Activated CD8-positive, alpha-beta T cell treated with anti-CD3 and anti-CD28 coated beads, Interleukin-2, amount 10 ng/mL, durations not matched to agents 7 days and 5 days (primary cell): ENCODE measurements around the gene TRAIP. TPM values are rescaled to one million over a fixed set of nuclear protein-coding genes. Genes with fewer than 3 reads are reported as not detected.
"Not testable (repeated sequence)": the region's sequence is repeated elsewhere in the genome, so short reads cannot be mapped to it uniquely, and the experiment has no call there.

Experiments
- ATAC-seq: fragments of 150-1000 bp; cut with Tn5 transposase; one replicate; pipeline ENCODE4 v1.10.0; 2021; ENCODE audit warnings: moderate library complexity
- CTCF ChIA-PET: fragments of 350-600 bp; sonication (Branson Sonifier 250); formaldehyde crosslinking; loops from one replicate; lab custom pipeline; 2021; ENCODE audit warnings: antibody characterized with exemption; lab: Charles Lee
- POLR2A ChIA-PET: fragments of 350-600 bp; sonication (Branson Sonifier 250); formaldehyde crosslinking; loops from one replicate; lab custom pipeline; 2021; ENCODE audit warnings: antibody characterized with exemption; lab: Charles Lee
- DNase-seq: peaks from one replicate; pipeline ENCODE4 v3.0.0-alpha.2; 2020
- H3K27ac Mint-ChIP-seq: one replicate; pipeline ENCODE4 v1.8.0; 2021; ENCODE audit warnings: mild to moderate bottlenecking, mixed read lengths
- H3K27me3 Mint-ChIP-seq: one replicate; pipeline ENCODE4 v1.8.0; 2021; ENCODE audit warnings: low read depth, mixed read lengths
- H3K36me3 Mint-ChIP-seq: one replicate; pipeline ENCODE4 v1.8.0; 2021; ENCODE audit warnings: low read depth, mixed read lengths
- H3K4me1 Mint-ChIP-seq: one replicate; pipeline ENCODE4 v1.8.0; 2021; ENCODE audit warnings: low read depth, mixed read lengths
- H3K4me3 Mint-ChIP-seq: one replicate; pipeline ENCODE4 v1.8.0; 2021; ENCODE audit warnings: mild to moderate bottlenecking, mixed read lengths
- H3K9me3 Mint-ChIP-seq: one replicate; pipeline ENCODE4 v1.8.0; 2022; ENCODE audit warnings: mixed read lengths; ENCODE audit not compliant: insufficient read depth
- total RNA-seq, 2 experiments: library from RNA; stranded (reverse); gene quantifications; one replicate each; pipeline ENCODE4 v1.2.3, GENCODE V29; 2021

The TRAIP gene
- total RNA-seq, 2 experiments from 2014 or later = 32.0 to 32.9 TPM

DNA sequence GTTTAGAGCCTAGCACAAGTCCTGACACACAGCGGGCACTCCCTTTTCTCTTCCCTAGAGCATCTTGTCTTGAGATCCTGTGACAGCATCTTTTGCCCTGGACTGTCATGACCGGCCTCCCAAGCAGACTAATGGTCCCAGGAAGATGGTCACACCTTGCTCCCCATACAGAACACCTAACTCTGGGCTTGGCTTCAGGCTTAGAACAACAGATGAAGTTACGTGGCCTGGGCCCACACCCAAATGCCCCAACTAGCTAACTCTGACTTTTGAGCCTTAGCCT is 69.2 kb downstream of the TRAIP start:
- H3K4me3 Mint-ChIP-seq = peak overlapping the region; percentile 86
- H3K9me3 Mint-ChIP-seq = no peaks in the 10 kb centered on the region
- H3K27me3 Mint-ChIP-seq = peaks cover 3% of the 10 kb centered on the region
- H3K4me1 Mint-ChIP-seq = peaks cover 31% of the 10 kb centered on the region
- ChIA-PET CTCF (interaction anchor here (0.6 to 3.8 kb wide), 4 partner anchors 15 to 247 kb away, joined by 3 to 38 read pairs (median 10); partner anchors contain the start of genes AMIGO3 and INKA1), POLR2A (interaction anchor here (1.0 to 2.7 kb wide), 2 partner anchors 18 to 52 kb away, joined by 4 to 23 read pairs; partner anchors contain the start of gene INKA1)
- no peak for ATAC-seq
- peaks cover 13% of the 10 kb centered on the region for H3K36me3 Mint-ChIP-seq
- DNase-seq = no peak
- H3K27ac Mint-ChIP-seq = peak overlapping the region; percentile 97

DNA sequence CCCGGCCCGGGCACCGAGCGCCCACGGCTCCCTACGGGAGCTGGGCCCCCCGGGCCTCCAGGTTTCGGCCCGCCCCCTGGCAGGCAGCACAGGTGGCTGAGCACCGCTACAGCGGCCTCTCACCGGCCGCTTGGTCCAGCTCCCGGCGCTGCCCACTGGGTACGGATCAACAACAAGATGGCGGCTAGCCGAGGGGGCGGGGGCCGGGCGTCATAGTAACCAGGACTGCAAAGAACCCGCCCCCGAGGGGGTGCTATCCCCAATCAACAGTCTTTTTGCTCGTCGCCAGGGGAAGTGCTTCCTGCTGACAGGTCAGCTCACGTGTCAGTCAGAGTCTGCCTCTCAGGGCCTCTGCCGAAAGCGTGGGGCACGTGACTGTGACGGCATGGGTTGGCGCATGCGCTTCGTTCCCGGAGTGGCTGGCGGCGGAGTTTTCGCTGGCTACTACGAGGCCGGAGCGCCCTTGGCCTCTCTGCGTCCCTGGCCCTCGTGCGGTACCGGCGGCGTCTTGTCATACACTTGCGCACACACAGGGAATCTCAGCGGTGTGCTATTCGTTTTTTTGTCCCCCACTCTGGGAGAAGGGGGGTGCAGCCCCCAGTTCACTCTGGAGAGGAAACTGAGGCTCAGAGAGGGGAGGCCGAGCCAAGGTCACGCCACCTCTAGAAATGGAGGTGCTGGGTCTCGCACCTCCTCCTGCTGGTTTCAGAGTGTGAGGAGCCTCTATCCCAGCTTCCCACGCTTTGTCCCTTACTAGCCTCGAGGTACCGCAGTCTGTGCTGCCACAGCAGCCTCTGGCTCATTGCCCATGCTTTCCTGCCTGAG is 69.8 kb downstream of the TRAIP start, which contains the start of gene IP6K1:
Gene IP6K1 (minus strand): TSS at position 186 of the 825 bp plus-strand sequence. CDS start 38,502 bp downstream, outside the sequence.
- H3K9me3 Mint-ChIP-seq = no peaks in the 10 kb centered on the region
- H3K27ac Mint-ChIP-seq = peak within 1 kb of the TSS; percentile 97
- peak within 1 kb of the TSS; percentile 86 for H3K4me3 Mint-ChIP-seq
- H3K27me3 Mint-ChIP-seq = peaks cover 3% of the 10 kb centered on the region
- DNase-seq = peak; percentile 100
- peak; percentile 99 for ATAC-seq
- H3K4me1 Mint-ChIP-seq = peaks cover 31% of the 10 kb centered on the region
- H3K36me3 Mint-ChIP-seq = peaks cover 14% of the 10 kb centered on the region
- ChIA-PET POLR2A (interaction anchor here (0.6 to 2.7 kb wide), 10 partner anchors 8 to 693 kb away, joined by 3 to 23 read pairs (median 4); partner anchors contain the start of genes AMIGO3, CDHR4, GMPPB and INKA1), CTCF (interaction anchor here (0.9 to 3.8 kb wide), 6 partner anchors 16 to 85 kb away, joined by 3 to 38 read pairs (median 6); partner anchors contain the start of genes AMIGO3, INKA1 and UBA7)

- Mint-ChIP-seq H3K36me3 (peaks cover 20% of the 10 kb centered on the region), H3K4me3 (peak overlapping the region; percentile 86), H3K27ac (peak overlapping the region; percentile 81), H3K27me3 (no peaks in the 10 kb centered on the region), H3K9me3 (no peaks in the 10 kb centered on the region), H3K4me1 (peaks cover 34% of the 10 kb centered on the region)
- ChIA-PET CTCF (interaction anchor here (0.9 to 3.8 kb wide), 6 partner anchors 17 to 84 kb away, joined by 3 to 38 read pairs (median 6); partner anchors contain the start of genes AMIGO3, INKA1 and UBA7), POLR2A (interaction anchor here (0.6 to 2.7 kb wide), 10 partner anchors 8 to 692 kb away, joined by 3 to 23 read pairs (median 3); partner anchors contain the start of genes AMIGO3, CDHR4, GMPPB and INKA1)
- DNase-seq (peak; percentile 55), ATAC-seq (peak; percentile 63)
These were observed 70.6 kb downstream of the TRAIP start for GRCh38 chr3:49785565-49786356.

GRCh38 chr3:49782277-49782676 is 74.1 kb downstream of the TRAIP start:
- H3K4me1 Mint-ChIP-seq = peaks cover 33% of the 10 kb centered on the region
- POLR2A ChIA-PET = interaction anchor here (0.7 to 1.1 kb wide), 2 partner anchors 11 to 37 kb away, joined by 3 to 5 read pairs; no protein-coding TSS in a partner anchor
- H3K4me3 Mint-ChIP-seq, ATAC-seq, DNase-seq, H3K27me3 Mint-ChIP-seq, H3K27ac Mint-ChIP-seq, CTCF ChIA-PET, H3K9me3 Mint-ChIP-seq: not testable (repeated sequence)
- peaks cover 28% of the 10 kb centered on the region for H3K36me3 Mint-ChIP-seq

- Mint-ChIP-seq H3K27me3 (no peaks in the 10 kb centered on the region), H3K4me1 (peaks cover 27% of the 10 kb centered on the region), H3K27ac (no peak overlapping the region), H3K9me3 (no peaks in the 10 kb centered on the region), H3K4me3 (no peak overlapping the region), H3K36me3 (peaks cover 32% of the 10 kb centered on the region)
- no peak for ATAC-seq
- CTCF ChIA-PET = interaction anchor here (0.7 kb wide), 1 partner anchor 21 kb away, joined by 3 read pairs; no protein-coding TSS in a partner anchor
- DNase-seq = no peak
- POLR2A ChIA-PET = interaction anchor here (0.7 kb wide), 1 partner anchor 11 kb away, joined by 5 read pairs; no protein-coding TSS in a partner anchor
These were observed 74.8 kb downstream of the TRAIP start for GRCh38 chr3:49781415-49782199.

DNA sequence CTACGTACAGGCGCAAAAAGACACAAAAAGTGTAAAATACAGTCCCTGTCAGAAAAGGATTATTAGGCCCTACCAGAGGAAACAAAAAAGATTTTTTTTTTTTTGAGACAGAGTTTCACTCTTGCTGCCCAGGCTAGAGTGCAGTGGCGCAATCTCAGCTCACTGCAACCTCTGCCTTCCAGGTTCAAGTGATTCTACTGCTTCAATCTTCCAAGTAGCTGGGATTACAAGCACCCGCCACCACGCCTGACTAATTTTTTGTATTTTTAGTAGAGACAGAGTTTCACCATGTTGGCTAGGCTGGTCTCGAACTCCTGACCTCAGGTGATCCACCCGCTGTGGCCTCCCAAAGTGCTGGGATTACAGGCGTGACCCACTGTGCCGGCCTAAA is 75.4 kb downstream of the TRAIP start:
- Mint-ChIP-seq H3K36me3 (peaks cover 33% of the 10 kb centered on the region), H3K4me1 (peaks cover 26% of the 10 kb centered on the region)
- CTCF ChIA-PET = interaction anchor here (0.7 kb wide), 1 partner anchor 21 kb away, joined by 3 read pairs; no protein-coding TSS in a partner anchor
- POLR2A ChIA-PET, DNase-seq, ATAC-seq, H3K9me3 Mint-ChIP-seq, H3K4me3 Mint-ChIP-seq, H3K27me3 Mint-ChIP-seq, H3K27ac Mint-ChIP-seq: not testable (repeated sequence)

GRCh38 chr3:49780080-49780974 is 76.0 kb downstream of the TRAIP start:
- Mint-ChIP-seq H3K27ac (no peak overlapping the region), H3K4me3 (no peak overlapping the region), H3K4me1 (peaks cover 21% of the 10 kb centered on the region), H3K36me3 (peaks cover 33% of the 10 kb centered on the region), H3K9me3 (no peaks in the 10 kb centered on the region), H3K27me3 (no peaks in the 10 kb centered on the region)
- ChIA-PET CTCF (interaction anchor here (1.1 kb wide), 1 partner anchor 79 kb away, joined by 3 read pairs; no protein-coding TSS in a partner anchor), POLR2A (no interaction called here)
- ATAC-seq = no peak
- no peak for DNase-seq

DNA sequence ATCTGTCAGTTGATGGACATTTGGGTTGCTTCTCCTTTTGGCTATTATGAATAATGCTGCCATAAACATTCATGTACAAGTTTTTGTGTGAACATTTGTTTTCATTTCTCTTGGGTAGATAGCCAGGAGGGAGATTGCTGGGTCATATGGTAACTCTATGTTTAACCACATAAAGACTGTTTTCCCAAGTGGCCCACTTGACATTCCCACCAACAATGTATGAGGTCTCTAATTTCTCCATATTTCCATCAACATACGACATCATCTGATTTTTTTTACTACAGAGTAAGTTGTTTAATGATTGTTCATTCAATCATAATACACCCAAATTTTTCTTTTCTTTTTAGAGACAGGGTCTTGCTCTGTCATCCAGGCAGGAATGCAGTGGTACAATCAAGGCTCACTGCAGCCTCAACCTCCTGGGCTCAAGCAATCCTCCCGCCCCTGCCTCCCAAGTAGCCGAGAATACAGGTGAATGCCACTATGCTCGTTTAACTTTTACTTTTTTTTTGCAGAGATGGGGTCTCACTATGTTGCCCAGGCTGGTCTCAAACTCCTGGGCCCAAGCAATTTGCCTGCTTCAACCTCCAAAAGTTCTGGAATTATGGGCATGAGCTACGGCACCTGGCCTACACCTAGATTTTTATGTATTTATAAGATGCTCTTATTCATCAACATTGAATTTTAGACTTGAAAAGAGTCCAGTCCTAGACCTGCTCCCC is 76.8 kb downstream of the TRAIP start:
- DNase-seq (no peak), ATAC-seq (no peak)
- Mint-ChIP-seq H3K4me3 (no peak overlapping the region), H3K27me3 (no peaks in the 10 kb centered on the region), H3K36me3 (peaks cover 32% of the 10 kb centered on the region), H3K4me1 (peaks cover 16% of the 10 kb centered on the region), H3K27ac (no peak overlapping the region), H3K9me3 (no peaks in the 10 kb centered on the region)
- ChIA-PET POLR2A (no interaction called here), CTCF (interaction anchor here (1.1 to 1.6 kb wide), 2 partner anchors 60 to 78 kb away, joined by 3 to 6 read pairs; no protein-coding TSS in a partner anchor)
